H1 (cell line): ENCODE results near the gene STAG1. TPM values are rescaled to one million over a fixed set of nuclear protein-coding genes. Genes with fewer than 3 reads are reported as not detected.

Experiments used
- CTCF ChIA-PET: fragments of 300-600 bp; sonication (Branson Sonifier 250); formaldehyde crosslinking; loops from one replicate; lab custom pipeline; 2021; ENCODE audit not compliant: partially characterized antibody; lab: Charles Lee
- POLR2A ChIA-PET: fragments of 300-600 bp; sonication (Branson Sonifier 250); formaldehyde crosslinking; loops from one replicate; lab custom pipeline; 2021; ENCODE audit warnings: inconsistent platforms; ENCODE audit not compliant: partially characterized antibody; lab: Charles Lee
- DNase-seq, 2 experiments: peaks; one replicate each; pipeline versions ENCODE4 v3.0.0 to v3.0.0-alpha.2; 2010 to 2022; ENCODE audit warnings: low spot score in 2 of 2, low read depth in 1 of 2, mixed read lengths in 1 of 2
- FAIRE-seq: peaks from 2 replicates; lab custom pipeline; 2011; peaks lifted over from hg19 to GRCh38; lab: Jason Lieb, UNC
- H2AFZ ChIP-seq: 2 replicates; pipeline ENCODE4 v1.8.1; 2012; ENCODE audit warnings: low read length, inconsistent platforms
- H2AK5ac ChIP-seq: 2 replicates; pipeline ENCODE4 v1.6.1; 2013; ENCODE audit warnings: low read depth, low read length
- H2BK120ac ChIP-seq: replicated peaks from 2 replicates; pipeline ENCODE3; 2013; ENCODE audit warnings: low read depth, low read length, inconsistent platforms
- H2BK12ac ChIP-seq: 2 replicates; pipeline ENCODE4 v1.6.1; 2013; ENCODE audit warnings: low read depth, low read length
- H2BK15ac ChIP-seq: 2 replicates; pipeline ENCODE4 v1.6.1; 2013; ENCODE audit warnings: low read length
- H2BK20ac ChIP-seq: 2 replicates; pipeline ENCODE4 v1.6.1; 2013; ENCODE audit warnings: low read length
- H2BK5ac ChIP-seq: 2 replicates; pipeline ENCODE4 v1.6.1; 2013; ENCODE audit warnings: low read depth, low read length
- H3K14ac ChIP-seq: 2 replicates; pipeline ENCODE4 v1.6.1; 2013; ENCODE audit warnings: inconsistent platforms; ENCODE audit not compliant: insufficient read length
- H3K18ac ChIP-seq: 2 replicates; pipeline ENCODE4 v1.6.1; 2013; ENCODE audit warnings: low read length; ENCODE audit errors: extremely low read depth
- H3K23ac ChIP-seq: 2 replicates; pipeline ENCODE4 v1.6.1; 2013; ENCODE audit warnings: inconsistent platforms; ENCODE audit not compliant: insufficient read length
- H3K23me2 ChIP-seq: 2 replicates; pipeline ENCODE4 v1.6.1; 2013; ENCODE audit warnings: low read depth, low read length
- H3K27ac ChIP-seq: 2 replicates; pipeline ENCODE4 v1.6.1; 2011; ENCODE audit warnings: low read depth, low read length, inconsistent platforms
- H3K27me3 ChIP-seq, 4 experiments: replicated peaks in 1 of 4; 1 replicate in 1 of 4; 2 replicates in 3 of 4; pipeline versions ENCODE4 v1.6.1 to v1.8.1; 2011 to 2013; ENCODE audit warnings: low read length in 3 of 4, mild to moderate bottlenecking in 3 of 4, inconsistent platforms in 2 of 4, mixed read lengths in 2 of 4, moderate library complexity in 1 of 4; ENCODE audit not compliant: control insufficient read depth in 3 of 4, insufficient read depth in 3 of 4; ENCODE audit errors: extremely low read depth in 1 of 4
- H3K36me3 ChIP-seq, 4 experiments: 2 replicates each; pipeline versions ENCODE4 v1.6.1 to v1.8.1; 2011 to 2013; ENCODE audit warnings: mild to moderate bottlenecking in 4 of 4, low read length in 3 of 4, moderate library complexity in 2 of 4, control low read depth in 1 of 4, inconsistent platforms in 1 of 4; ENCODE audit not compliant: insufficient read depth in 4 of 4, control insufficient read depth in 2 of 4
- H3K4ac ChIP-seq: replicated peaks from 2 replicates; pipeline ENCODE3; 2013; ENCODE audit warnings: low read length, low read depth, mixed read lengths, inconsistent platforms; ENCODE audit not compliant: insufficient read length
- H3K4me1 ChIP-seq, 4 experiments: replicated peaks in 1 of 4; 1 replicate in 1 of 4; 2 replicates in 3 of 4; pipeline versions ENCODE4 v1.6.1 to v1.8.1; 2011 to 2013; ENCODE audit warnings: low read length in 3 of 4, inconsistent platforms in 2 of 4, mixed read lengths in 1 of 4; ENCODE audit not compliant: insufficient read depth in 4 of 4, control insufficient read depth in 3 of 4
- H3K4me2 ChIP-seq, 2 experiments: 2 replicates each; pipeline versions ENCODE4 v1.6.1 to v1.8.1; 2011 to 2013; ENCODE audit warnings: low read depth in 2 of 2, low read length in 2 of 2, control low read depth in 1 of 2, inconsistent platforms in 1 of 2, mild to moderate bottlenecking in 1 of 2; ENCODE audit not compliant: insufficient read depth in 1 of 2
- H3K4me3 ChIP-seq, 4 experiments: fragments of 200-600, 300-600 bp in 1 of 4; sonication (generic), shearing (Covaris generic), sonication (Bioruptor Twin) in 1 of 4; 2 replicates each; pipeline versions ENCODE4 v1.5.1 to v1.8.1; 2011 to 2016; ENCODE audit warnings: low read length in 4 of 4, low read depth in 3 of 4, control low read depth in 2 of 4, inconsistent platforms in 2 of 4, mild to moderate bottlenecking in 2 of 4, mixed read lengths in 1 of 4, moderate library complexity in 1 of 4; ENCODE audit not compliant: insufficient read depth in 2 of 4; ENCODE audit errors: extremely low read depth in 1 of 4
- H3K56ac ChIP-seq: replicated peaks from 2 replicates; pipeline ENCODE3; 2013; ENCODE audit warnings: low read depth, mild to moderate bottlenecking, mixed read lengths, low read length, inconsistent platforms; ENCODE audit not compliant: insufficient read length
- H3K79me1 ChIP-seq: 2 replicates; pipeline ENCODE4 v1.6.1; 2013; ENCODE audit warnings: low read depth, low read length, control low read depth
- H3K79me2 ChIP-seq, 2 experiments: 2 replicates each; pipeline versions ENCODE4 v1.6.1 to v1.8.1; 2012 to 2013; ENCODE audit warnings: low read length in 2 of 2, mild to moderate bottlenecking in 2 of 2, inconsistent platforms in 1 of 2; ENCODE audit not compliant: insufficient read depth in 2 of 2, control insufficient read depth in 1 of 2
- H3K9ac ChIP-seq, 4 experiments: replicated peaks in 1 of 4; 1 replicate in 1 of 4; 2 replicates in 3 of 4; pipeline versions ENCODE4 v1.6.1 to v1.8.1; 2011 to 2013; ENCODE audit warnings: low read depth in 3 of 4, low read length in 3 of 4, control low read depth in 2 of 4, mild to moderate bottlenecking in 2 of 4, moderate library complexity in 2 of 4, inconsistent platforms in 1 of 4; ENCODE audit errors: extremely low read depth in 1 of 4
- H3K9me3 ChIP-seq, 2 experiments: 2 replicates each; pipeline versions ENCODE4 v1.6.1 to v1.8.1; 2012 to 2013; ENCODE audit warnings: mild to moderate bottlenecking in 2 of 2, moderate library complexity in 2 of 2, control low read depth in 1 of 2, inconsistent platforms in 1 of 2, low read depth in 1 of 2, low read length in 1 of 2, mixed read lengths in 1 of 2; ENCODE audit not compliant: insufficient read depth in 2 of 2
- H4K20me1 ChIP-seq, 2 experiments: replicated peaks in 1 of 2; 2 replicates each; pipeline versions ENCODE3 to v1.8.1; 2011 to 2013; ENCODE audit warnings: inconsistent platforms in 2 of 2, low read length in 2 of 2, mild to moderate bottlenecking in 1 of 2; ENCODE audit not compliant: insufficient read depth in 2 of 2, control insufficient read depth in 1 of 2
- H4K5ac ChIP-seq: 2 replicates; pipeline ENCODE4 v1.6.1; 2013; ENCODE audit warnings: low read length, low read depth, mixed read lengths, inconsistent platforms; ENCODE audit not compliant: insufficient read length
- H4K8ac ChIP-seq: 2 replicates; pipeline ENCODE4 v1.8.0; 2013; ENCODE audit warnings: mild to moderate bottlenecking, moderate library complexity, low read length, inconsistent platforms; ENCODE audit not compliant: insufficient read depth; ENCODE audit errors: extremely low read depth
- H4K91ac ChIP-seq: replicated peaks from 2 replicates; pipeline ENCODE3; 2013; ENCODE audit warnings: low read length, mixed read lengths, inconsistent platforms; ENCODE audit not compliant: insufficient read length
- CREB1 ChIP-seq: IDR thresholded peaks from 2 replicates; pipeline ENCODE4 v1.6.1; 2012; ENCODE audit warnings: inconsistent platforms
- KDM1A ChIP-seq: fragments of 200-600, 300-600 bp; sonication (generic); IDR thresholded peaks from 2 replicates; pipeline ENCODE4 v1.7.1; 2016; ENCODE audit warnings: mild to moderate bottlenecking, low read length, borderline replicate concordance
- RAD21 ChIP-seq, 2 experiments: IDR thresholded peaks in 1 of 2; conservative IDR thresholded peaks in 1 of 2; 2 replicates each; pipeline ENCODE4 v1.6.1; 2011; ENCODE audit warnings: low read depth in 2 of 2, low read length in 2 of 2, improper control_type of control experiment in 1 of 2, inconsistent platforms in 1 of 2, mild to moderate bottlenecking in 1 of 2, moderate library complexity in 1 of 2
- SIX5 ChIP-seq: IDR thresholded peaks from 2 replicates; pipeline ENCODE4 v1.6.1; 2011; ENCODE audit warnings: mild to moderate bottlenecking, low read depth, low read length
- SP2 ChIP-seq: IDR thresholded peaks from 2 replicates; pipeline ENCODE4 v1.6.1; 2012; ENCODE audit warnings: mild to moderate bottlenecking, low read length, inconsistent platforms
- polyA plus RNA-seq, 7 experiments: library from polyadenylated mRNA; depleted of rRNA in 3 of 7; stranded (reverse) in 5 of 7; unstranded in 2 of 7; fragments of >200 nt in 5 of 7; fragments of 200-250 nt in 2 of 7; gene quantifications; 1 replicate in 5 of 7; 2 replicates in 1 of 7; 4 replicates in 1 of 7; pipeline versions ENCODE4 v1.2.1 to v1.2.3, GENCODE V29; 2011 to 2013; ENCODE audit warnings: missing spikeins in 2 of 7, mixed read lengths in 2 of 7
- total RNA-seq: library from RNA; stranded (reverse); fragmentation: NEBNext Ultra II Directional; extraction: Animal tissue kit (Norgen Biotek cat#: 25700); gene quantifications from 2 replicates; pipeline ENCODE4 v1.2.1, GENCODE V29; 2021

Gene STAG1
- total and polyA plus RNA-seq, 2 of the 8 experiments (the other 6 are each of a cell fraction or from before 2014, with no cell fraction given), result 4.6 to 23.4 TPM

DNA sequence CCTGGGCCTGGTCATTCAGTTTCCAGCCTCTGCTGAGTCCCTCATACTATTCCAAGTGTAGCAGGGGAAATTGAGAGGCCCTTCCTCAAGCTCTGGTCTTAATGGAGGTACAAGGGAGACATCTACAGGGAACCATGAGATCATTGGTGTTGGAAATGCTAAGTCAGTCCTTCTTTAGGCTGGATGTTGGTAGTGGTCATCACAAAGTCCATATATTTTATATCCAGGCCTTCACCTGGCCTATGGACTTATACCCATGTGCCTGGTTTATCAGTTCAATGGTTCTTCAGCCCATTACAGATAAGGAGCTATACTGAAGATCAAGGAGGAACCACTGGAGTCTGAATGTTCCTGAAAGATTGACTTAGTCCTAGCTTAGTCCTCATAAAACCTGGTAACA lies 135.0 kb downstream of the STAG1 start:
- H3K23me2 ChIP-seq, result no peaks in the 10 kb centered on the region
- no peak overlapping the region for H2AK5ac ChIP-seq
- no peak overlapping the region; the same call in 1 of the 2 replicates for H2BK5ac ChIP-seq
- H3K9me3 ChIP-seq, result no peaks in the 10 kb centered on the region
- no peak overlapping the region for H3K18ac ChIP-seq
- no peaks in the 10 kb centered on the region for H4K20me1 ChIP-seq
- no peak overlapping the region for H4K5ac ChIP-seq
- H3K36me3 ChIP-seq, result no peaks in the 10 kb centered on the region
- ChIA-PET POLR2A (no interaction called here), CTCF (interaction anchor here (2.0 kb wide), 1 partner anchor 225 kb away, joined by 6 read pairs; no protein-coding TSS in a partner anchor)
- H3K4me2 ChIP-seq, result no peak overlapping the region
- H3K4me3 ChIP-seq, result no peak overlapping the region
- FAIRE-seq (no peak), DNase-seq (no peak)
- H3K27ac ChIP-seq, result no peak overlapping the region
- no peak overlapping the region for H2BK120ac ChIP-seq
- H3K79me2 ChIP-seq, result no peaks in the 10 kb centered on the region
- no peak overlapping the region for H3K56ac ChIP-seq
- H2BK15ac ChIP-seq, result no peak overlapping the region
- no peaks in the 10 kb centered on the region for H3K27me3 ChIP-seq
- no peak overlapping the region for H3K23ac ChIP-seq
- H2BK20ac ChIP-seq, result no peak overlapping the region
- H3K4ac ChIP-seq, result no peak overlapping the region
- H4K91ac ChIP-seq, result no peak overlapping the region
- H3K79me1 ChIP-seq, result no peaks in the 10 kb centered on the region; the same call in 1 of the 2 replicates
- no peak overlapping the region for H3K14ac ChIP-seq
- no peak for TF ChIP-seq SIX5
- peak in 1 of 2 experiments; percentile 26; a peak in 1 of 4 replicates for TF ChIP-seq RAD21 (IDR thresholded peaks at IDR 0.05 in 1 of 2, conservative IDR thresholded peaks at IDR 0.05 in 1 of 2; ENCODE audit: low read depth in 2 of 2, low read length in 2 of 2)
- TF ChIP-seq SP2, result no peak
- no peak for TF ChIP-seq CREB1
- no peak for TF ChIP-seq KDM1A
- TF ChIP-seq, all 59 proteins: peak for 1
- Histone ChIP-seq H4K8ac (no peak overlapping the region), H2AFZ (no peak overlapping the region), H3K9ac (no peak overlapping the region), H3K4me1 (no peaks in the 10 kb centered on the region), H2BK12ac (no peak overlapping the region)
